Hepatocyte (in vitro differentiated cells): ENCODE data around the gene ERC2.

Experiments used
- CTCF ChIP-seq: fragments of 200-600 bp; sonication (generic); IDR thresholded peaks from 2 replicates; pipeline ENCODE4 v1.5.1; 2016; ENCODE audit warnings: antibody characterized with exemption, mild to moderate bottlenecking; ENCODE audit not compliant: poor library complexity
- EZH2 ChIP-seq: fragments of 200-600 bp; sonication (generic); IDR thresholded peaks from 2 replicates; pipeline ENCODE4 v1.6.1; 2016; ENCODE audit warnings: antibody characterized with exemption, mild to moderate bottlenecking, borderline replicate concordance
- EZH2phosphoT487 ChIP-seq: fragments of 200-600 bp; sonication (generic); IDR thresholded peaks from one replicate; pipeline ENCODE4 v1.6.1; 2018; ENCODE audit warnings: antibody characterized with exemption, mild to moderate bottlenecking, low read depth, moderate library complexity; ENCODE audit not compliant: unreplicated experiment, severe bottlenecking

DNA sequence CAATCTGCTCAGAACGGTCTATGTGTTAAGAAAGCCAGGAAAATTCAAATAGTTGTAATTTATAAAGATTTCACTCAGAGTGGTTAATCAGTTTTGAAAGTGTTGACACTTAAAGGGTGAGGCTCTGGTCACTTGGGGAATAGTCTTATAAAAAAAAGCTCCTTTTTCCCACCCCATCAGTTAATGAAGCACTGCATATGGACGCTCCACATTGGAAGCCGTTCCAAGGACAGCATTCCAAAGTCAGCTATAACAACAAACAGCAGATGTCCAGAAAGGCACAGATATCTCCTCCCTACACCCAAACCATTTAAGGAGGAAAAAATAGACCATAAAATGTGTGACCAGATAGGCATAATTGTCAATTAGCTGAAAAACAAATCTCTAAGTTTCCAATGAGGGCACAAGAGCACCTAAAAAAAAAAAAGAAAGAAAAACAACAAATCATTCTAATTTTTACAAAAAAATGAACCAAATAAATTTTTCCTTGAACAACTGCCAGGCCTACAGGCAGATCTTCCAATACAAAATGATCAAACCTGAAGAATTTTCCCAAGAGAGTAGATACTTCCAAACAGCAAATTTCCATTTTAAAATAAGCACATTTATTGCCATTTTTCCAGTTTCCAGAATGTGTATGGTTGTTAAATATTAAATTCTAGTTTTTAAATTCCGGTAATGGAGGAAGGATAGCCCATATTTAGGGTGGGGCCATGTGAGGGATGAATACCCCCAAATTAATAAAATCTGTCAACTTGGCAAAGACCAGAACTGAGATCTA, 198.3 kb downstream of the ERC2 start:
- no peak for TF ChIP-seq CTCF
- TF ChIP-seq EZH2: no peak
- TF ChIP-seq EZH2phosphoT487: no peak
